SH-SY5Y (cell line): ENCODE measurements around the gene CRABP2.

Experiments used
- GATA2 ChIP-seq: IDR thresholded peaks from 2 replicates; pipeline ENCODE4 v1.6.1; 2011; ENCODE audit warnings: mild to moderate bottlenecking, low read depth, low read length
- GATA3 ChIP-seq: IDR thresholded peaks from 2 replicates; pipeline ENCODE4 v1.6.1; 2011; ENCODE audit warnings: low read depth, mild to moderate bottlenecking, low read length, moderate library complexity

DNA sequence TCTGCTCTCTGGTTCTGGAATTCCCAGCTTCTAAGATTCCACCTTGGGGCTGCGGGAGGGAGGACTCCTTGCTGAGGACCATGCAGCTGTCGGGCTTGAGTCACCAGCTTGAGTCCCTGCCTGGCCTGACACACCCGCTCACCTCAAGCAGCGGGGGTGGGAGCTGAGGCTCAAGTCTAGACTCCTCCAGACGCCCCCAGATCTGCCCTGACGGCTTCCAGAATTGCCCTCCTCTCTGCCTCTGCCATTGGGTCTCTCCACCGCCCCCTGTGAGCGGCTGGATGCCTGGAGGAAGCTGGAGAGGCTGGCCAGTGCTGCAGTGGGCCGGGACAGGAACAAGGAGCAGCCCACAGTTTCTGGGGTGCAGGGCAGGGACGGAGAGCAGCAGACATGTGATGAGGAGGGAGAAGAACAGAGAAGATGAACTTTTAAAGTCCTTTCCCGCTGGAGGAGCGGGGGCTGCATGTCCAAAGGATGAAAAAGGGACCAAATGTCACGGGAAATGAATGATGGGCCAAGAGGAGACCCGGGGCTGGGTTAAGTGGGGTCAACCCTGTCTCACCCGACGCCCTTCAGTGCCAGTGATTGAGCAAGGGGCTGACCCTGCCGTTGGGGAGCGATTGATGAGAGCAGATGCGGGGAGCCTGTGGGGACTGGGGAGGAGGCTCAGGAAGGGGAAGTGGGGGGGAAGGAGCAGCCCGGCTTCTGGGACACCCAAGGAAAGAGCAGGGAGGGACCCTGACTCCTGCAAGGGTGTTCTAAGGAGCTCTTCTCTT lies 13.5 kb downstream of the CRABP2 start:
- TF ChIP-seq GATA2 (no peak), GATA3 (no peak)
